Activated CD4-positive, alpha-beta T cell treated with anti-CD3 and anti-CD28 coated beads for 4 hours (primary cell): ENCODE measurements around the gene KITLG.
"Not testable (repeated sequence)": the region's sequence is repeated elsewhere in the genome, so short reads cannot be mapped to it uniquely, and the experiment has no call there.

Experiments
- DNase-seq, 2 donors: peaks; one replicate each; pipeline ENCODE4 v3.0.0-alpha.2; 2020

Gene KITLG

DNA sequence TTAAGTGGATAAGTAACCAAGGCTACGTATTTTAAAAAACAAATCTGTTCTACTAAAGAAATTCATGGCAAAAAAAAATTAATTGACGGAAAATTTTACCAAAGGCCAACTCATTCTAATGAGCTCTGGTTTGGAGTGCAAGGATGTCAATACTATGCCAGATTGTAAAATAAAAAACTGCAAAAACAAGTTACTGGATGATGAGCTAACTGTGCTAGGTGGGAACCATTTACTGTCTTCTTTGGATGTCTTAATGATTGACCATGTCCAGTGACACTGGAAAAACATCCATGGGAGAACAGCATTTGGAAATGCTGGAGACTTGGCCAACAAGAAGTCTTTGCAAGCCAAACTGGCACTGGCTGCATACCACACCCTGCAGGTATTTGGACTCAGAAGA lies 41.6 kb downstream of the KITLG start:
- no peak for DNase-seq

DNA sequence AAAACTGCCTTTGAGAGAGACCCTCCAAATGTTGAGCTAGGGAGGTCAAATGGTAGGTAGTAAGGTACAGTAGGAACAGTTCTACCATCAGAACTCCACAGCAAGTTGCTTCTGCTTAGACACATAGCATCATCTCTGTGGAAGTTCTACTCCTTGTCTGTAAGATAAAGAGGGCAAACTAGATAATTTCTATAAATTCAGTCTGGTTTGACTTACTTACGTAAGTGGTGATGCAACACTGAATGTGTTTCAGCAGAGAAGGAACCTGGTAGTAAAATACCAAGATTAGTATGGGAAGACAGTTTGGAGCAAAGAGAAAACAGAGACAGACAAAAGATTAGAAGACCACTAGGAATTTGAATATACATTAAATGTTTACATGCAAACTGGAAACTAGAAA lies 42.0 kb downstream of the KITLG start:
- DNase-seq = no peak

DNA sequence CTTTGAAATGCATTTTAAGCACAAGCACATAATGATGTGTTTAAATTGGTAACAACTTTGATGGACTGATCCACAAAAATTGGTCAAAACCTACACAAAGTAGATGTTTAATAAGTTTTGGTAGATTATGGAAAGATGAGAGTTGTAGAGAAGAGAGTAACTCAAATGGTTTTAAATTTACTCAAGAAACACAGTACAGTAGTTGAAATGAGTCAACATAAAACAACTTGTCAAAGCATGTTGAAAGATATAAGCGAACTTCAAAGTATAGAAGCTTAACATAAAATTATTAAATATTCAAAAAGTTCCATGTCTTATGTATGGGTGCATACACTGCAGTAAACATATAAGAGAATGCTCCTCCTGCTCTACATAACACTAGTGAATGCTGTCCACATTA lies 49.4 kb downstream of the KITLG start:
- no peak for DNase-seq

DNA sequence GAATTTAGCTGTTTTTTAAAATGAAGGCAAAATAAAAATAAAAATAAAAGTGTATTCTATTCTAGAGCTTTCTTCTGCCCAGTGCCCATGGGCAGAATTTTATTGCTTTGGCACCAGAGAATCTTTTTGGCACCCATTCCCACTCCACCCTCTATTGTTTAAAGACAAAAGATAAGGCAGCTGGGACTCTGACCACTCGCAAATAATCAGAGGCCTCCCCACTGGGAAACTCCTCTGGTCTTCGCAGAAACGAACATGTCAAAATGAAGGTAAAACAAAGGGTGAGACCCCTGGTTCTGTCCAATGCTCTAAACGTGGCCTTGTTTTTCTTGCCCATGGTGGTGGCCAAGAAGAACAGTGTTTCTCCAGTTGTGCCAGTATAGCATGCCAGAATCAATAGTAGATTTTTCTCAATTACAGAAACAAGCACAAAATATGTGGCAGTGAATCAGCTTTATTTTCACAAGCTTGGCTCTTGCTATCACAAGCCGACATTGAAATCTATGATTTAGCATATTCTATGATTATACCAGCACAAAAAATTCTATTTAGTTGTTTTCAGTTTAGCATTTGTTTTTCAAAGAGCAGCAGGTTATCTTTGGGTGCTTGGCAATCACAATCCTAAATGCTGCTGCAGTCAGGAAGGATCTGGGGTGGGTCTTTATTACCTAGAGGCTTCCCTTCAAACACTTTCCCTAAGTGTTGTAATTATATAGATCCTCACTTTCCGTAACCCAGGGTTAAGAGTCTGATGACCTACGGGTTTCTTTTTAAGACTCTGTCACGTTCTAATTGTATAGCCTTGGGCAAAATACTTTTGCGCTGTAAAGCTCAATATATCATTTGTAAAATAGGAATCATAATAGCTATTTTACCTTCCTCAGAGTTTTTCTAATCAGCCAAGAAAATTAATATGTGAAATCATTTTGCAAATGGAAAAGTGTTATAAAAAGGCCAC lies 50.5 kb downstream of the KITLG start:
- no peak for DNase-seq

DNA sequence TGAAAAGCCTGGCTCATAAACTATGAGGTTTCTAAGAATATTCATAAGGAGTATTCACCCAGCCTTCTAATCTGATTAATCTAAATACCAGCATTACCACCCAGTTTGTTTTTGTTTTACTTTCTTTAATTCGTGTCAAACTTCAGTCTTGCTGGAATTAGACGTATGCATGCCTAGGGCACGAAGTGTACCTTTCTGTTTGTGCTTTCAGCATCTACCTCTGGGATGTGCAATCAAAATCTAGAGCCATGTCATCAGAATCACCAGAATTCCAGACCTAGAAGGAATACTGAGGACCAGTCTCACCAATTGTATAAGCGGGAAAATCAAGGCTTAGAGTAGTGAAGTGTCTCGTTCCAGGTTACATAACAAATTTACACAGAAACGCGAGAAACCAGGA lies 57.3 kb downstream of the KITLG start:
- DNase-seq = no peak

DNA sequence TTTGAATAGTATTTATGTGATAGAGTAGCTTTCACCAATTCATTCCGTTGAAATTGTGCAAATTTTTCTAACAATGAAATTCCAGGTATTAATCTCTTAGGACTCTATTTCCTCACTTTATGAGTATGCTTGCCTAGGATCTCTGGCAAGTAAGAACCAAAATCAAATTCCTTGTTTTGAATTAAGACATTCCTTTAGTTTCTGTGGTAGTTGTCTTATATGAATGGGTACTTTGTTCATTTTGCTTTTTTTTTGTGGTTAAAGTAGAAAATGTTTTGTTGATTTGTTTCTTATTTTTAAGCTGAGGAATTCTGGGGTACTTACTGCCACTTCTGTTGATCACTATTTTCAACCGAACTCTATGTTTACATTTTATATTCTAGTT lies 59.8 kb downstream of the KITLG start:
- no peak for DNase-seq

DNA sequence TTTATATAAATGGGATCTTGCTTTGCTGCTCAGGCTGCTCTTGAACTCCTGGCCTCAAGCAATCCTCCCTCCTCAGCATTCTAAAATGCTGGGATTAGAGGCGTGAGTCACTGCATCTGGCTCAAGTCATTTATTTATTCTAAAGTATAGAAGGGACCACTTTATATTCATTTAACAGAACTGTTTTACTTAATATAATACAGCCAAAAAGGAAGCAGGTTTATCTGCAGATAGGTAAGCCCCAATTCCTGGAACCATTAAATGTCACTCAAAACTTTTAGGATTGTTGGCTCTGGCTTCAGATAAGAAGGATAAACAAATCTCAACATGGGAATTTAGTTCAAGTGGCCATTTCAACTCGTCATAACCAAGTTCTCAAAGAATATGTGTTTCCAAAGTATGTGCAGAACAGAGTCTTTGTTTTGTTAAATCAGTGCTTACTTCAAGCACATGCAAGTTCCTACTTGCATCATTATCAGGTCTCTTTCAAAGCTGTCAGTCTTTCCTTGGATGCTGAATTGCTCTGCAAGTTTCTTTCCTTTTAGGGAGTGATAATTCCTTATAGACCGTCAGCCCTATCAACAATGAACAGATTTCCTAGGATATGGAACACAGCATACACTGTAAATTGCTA lies 60.4 kb downstream of the KITLG start:
- no peak for DNase-seq

DNA sequence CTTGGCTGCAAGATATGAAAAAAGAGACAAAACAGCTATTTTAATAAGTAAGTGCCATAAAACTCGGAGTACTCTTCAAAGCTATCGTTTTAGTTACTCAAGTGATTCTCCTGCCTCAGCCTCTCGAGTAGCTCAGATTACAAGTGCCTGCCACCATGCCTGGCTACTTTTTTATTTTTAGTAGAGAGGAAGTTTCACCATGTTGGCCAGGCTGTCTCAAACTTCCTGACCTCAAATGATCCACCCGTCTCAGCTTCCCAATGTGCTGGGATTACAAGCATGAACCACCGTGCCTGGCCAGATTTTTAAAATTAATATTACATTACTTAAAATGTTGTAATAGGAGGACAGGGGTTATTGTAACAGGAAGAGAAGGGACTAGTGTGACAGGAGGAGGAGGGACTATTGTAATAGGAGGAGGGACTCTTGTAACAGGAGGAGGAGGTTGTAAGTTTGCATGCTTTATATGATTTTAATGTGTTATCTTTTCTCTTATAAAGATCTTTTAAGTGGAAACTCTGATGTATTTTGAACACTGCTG lies 61.3 kb downstream of the KITLG start:
- DNase-seq = no peak

DNA sequence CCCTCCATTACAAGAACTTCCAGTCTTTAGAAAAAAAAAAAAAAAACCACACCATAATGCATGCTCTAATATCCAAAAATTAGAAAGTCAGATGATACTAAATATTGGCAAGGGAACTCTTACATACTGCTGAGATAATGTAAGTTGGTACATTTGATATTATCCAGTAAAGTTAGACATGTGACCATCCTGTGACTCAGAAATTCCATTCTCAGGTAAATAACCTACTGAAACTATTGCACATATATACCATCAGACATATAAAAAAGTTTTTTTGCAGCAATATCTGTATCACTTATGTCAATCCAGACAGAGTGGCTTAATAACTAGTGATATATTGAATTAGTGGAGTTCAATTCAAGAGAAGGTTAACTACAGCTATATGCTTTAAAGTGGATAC lies 63.5 kb downstream of the KITLG start:
- DNase-seq = no peak

DNA sequence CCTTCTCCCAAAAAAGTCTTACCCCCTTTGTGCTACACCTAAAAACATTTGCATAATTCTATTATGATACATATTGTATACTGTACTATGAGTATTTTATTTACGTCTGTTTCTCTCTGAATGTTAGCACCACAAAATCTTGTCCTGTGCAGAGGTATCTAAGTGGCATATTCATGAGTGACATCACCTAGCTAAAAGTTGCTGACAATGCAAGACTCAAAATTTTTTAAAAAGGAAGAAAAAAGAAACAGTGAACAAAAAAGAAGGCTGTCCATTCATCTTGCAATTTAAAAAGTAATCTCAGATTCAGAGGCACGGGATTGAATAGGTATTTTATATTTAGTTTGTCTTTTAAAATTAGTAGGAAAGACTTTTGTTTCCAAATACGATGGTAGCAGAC lies 69.4 kb downstream of the KITLG start:
- no peak for DNase-seq

DNA sequence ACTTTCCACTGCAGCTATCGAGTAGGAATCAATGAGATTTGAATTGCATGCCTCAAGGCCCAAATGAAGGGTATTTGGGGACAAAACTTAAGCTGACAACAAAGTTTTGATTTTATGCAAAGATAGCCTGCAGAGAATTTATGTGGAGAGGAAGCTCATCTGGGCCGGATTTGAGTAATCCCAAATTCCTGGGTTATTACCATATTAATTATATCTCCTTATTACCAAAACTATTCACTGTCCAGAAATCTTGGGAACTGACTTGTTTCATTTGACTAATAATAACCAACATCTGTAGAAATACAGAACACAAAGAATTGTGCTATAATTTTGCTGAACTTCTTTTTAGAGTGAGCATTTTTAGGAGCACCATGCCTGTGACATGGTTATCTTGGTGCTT lies 70.4 kb downstream of the KITLG start:
- DNase-seq = no peak

DNA sequence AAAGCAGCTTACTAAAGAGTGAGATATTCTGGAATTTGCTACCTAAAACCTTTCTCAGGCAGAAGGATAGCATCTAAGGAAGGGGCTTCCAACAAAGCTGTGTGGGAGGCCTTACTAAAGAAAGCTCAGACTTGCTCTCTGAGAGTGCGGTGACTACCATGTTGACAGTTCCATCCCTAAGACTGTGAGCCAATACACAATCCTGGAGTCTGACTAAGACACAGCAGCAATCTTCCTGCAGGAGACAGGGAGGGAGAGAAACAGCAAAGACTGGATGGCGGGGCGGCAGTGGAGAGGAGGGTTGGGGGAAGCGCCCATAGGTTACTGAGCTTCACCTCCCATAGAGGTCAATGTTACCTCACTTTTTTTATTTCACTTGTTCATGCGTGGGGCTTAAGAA lies 70.9 kb downstream of the KITLG start:
- no peak for DNase-seq

DNA sequence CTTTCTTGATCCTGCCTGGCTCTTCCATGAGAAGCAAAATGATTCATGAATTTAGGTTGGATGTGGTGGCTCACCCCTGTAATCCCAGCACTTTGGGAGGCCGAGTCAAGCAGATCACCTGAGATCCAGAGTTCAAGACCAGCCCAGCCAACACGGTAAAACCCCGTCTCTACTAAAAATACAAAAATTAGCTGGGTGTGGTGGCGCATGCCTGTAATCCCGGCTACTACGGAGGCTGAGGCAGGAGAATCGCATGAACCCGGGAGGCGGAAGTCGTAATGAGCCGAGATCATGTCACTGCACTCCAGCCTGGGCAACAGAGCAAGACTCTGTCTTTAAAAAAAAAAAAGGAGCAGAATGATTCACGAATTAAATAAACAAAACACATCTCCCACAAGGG lies 72.4 kb downstream of the KITLG start:
- DNase-seq = not testable (repeated sequence)

DNA sequence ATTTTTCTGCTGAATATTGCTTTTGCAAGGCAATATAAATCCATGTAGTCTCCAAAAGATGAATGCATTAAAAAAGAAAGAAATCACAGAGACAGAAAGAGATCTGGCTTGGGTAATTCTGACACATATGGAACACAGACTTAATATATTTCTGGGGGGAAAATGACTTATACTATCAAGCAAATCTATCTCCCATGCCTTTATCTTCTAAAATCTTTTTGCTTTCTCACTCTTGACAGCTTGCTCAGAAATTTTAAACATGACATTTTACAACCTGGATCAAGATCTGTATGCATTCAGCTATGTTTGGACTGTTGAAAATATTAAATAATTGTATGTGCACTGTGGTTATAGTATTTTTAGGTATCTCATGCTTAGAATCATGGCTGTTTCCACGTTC lies 73.0 kb downstream of the KITLG start:
- DNase-seq = no peak

DNA sequence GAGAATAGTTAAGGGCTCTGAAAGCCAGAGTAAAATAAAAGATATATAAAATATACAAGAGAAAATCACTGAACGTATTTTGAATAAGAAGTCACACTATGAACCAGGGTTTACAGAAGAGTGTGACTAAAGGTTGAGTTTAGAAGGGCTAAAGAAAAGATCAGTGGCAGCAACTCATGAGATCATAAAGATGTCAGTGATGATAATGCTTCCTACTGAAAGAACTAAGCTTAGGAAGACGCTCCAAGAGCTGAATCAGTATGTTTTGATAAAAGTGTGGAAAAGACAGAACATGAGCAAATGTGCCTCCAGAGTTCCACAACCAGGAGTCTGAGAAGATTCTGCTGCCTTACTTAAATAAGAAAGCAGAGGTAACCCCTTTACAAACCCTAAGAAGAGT lies 74.6 kb downstream of the KITLG start:
- DNase-seq = no peak

DNA sequence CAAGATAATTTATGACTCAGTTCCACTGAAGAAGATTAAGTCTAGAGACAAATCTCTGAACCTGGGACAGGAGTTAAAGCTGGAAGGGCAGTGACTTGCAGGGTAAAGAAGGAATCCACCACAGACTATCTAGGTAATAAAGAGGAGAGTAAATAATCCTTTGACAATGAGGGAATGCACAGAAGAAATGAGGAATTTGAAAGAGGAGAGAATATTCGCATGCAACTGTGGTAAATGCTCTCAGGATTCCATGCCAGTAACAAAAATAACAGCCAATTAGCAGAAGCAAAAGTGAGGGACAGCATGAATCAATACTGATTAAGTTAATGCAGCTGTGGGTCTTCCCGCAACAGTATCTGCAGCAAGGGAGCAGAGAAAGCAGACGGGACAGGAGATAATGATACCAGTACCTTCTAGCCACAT lies 77.0 kb downstream of the KITLG start:
- no peak for DNase-seq

DNA sequence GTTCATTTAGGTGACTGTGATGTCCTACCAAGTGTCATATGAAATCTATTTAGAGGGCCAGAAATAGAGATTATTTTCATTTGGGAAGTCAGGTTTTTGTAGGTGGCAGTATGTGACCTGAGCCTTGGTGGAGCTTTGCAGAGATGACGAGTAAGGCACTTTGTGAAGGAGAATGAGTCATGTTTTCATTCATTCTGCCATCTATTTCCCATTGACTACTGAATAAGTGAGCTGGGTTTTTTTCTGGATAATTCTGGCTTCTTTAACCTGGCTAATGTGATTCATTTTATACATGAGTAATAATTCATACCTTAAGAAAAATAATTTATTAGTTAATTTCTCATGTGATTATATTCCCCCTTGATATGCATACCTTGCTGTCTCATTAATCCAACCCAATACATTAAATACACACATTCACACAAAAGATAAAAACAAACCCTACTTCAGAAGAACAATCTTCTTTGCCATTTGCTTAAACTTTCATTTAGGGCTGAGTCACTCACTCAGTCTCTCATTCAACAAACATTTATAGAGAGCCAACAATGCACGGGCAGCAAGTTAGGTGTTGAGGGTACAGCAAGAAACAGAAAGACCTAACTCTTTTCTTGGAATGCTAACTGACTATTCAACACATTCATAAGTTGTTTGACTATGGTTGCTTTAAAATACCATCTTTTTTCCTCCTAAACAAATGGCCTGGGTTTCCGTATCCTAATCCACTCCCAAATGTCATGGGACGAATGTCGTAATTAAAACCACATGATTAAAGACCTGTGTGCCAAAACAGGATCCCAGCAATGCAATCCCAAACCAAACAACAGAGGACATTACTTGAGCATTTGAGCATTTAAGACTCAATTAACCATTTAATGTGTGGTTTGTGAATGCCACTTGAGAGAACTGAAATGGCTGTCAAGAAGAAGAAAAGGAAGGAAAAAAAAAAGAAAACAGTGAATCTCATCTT lies 78.0 kb downstream of the KITLG start:
- DNase-seq = no peak

DNA sequence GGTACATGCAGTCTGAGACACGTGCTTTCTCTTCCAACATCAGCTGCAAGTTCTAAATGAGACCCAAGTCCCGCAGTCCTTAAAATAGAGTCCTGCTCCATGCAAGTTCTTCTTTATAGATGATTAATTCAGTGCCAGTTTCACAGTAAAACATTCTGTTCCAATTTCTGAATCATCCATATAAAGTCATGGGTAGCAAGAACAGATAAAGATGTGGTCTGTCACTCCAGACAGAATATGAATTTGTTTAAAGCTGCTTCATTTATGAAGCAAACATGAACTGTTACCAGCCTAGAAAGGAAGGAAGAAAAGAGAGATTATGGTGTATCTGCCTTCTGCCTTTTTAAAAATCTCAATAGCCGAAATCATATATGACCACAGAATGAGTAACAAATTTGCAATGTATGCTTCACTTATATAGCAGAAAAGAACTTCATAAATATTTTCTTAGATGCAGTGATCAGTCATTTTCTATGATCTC lies 83.3 kb downstream of the KITLG start:
- DNase-seq = no peak

DNA sequence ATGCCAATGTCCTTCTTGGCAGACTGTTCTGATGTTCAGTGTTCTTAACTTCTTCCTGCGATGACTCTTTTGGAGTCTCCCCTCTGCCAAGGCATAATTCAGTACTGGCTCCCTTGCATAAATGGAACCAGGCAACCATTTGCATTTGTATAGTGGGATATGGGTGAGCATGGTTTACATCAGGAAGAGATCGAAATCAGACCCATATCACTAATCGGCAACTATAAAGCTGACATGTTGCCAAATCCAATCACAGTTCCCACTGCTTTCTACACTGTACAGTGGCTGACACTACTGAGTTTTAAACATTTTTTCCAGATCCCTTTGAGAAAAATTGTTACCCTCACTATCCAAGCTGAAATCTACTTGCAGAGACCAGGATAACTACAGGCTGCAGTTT lies 83.8 kb downstream of the KITLG start:
- DNase-seq = no peak

DNA sequence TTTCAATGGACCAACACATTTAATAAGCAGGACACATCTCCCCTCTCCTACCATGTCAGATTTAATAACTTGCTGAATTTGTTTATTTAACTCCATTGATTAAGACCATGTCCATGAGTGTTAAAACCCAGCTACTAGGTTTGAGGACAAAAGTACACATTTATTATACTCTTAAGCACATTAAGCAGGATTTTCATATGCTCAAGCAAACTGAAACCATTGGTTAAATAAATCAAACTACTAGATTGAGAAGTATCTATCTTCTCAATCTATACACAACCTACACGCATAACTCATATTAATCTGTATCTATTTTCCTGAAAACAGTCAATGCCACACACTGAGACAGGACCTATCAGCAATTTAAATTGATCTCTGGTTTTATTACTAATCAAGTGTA lies 85.2 kb downstream of the KITLG start:
- no peak for DNase-seq

DNA sequence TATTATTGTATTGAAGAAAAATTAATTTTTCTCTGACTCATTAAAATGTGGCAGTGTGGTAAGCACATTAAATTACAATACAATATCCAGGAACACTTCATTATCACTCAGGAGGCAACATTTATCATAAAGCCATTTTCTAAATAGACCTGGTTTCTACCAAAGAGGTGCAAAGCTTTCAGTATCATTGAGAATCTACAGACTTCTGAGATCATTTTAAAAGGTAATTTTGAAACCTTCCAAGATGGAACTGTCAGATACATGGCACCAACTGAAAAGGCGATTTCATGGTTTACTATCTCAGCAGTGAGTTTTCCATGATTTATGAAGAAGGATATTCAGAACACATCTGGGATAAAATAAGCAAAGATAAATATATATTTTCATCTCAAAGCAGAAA lies 85.8 kb downstream of the KITLG start:
- no peak for DNase-seq

DNA sequence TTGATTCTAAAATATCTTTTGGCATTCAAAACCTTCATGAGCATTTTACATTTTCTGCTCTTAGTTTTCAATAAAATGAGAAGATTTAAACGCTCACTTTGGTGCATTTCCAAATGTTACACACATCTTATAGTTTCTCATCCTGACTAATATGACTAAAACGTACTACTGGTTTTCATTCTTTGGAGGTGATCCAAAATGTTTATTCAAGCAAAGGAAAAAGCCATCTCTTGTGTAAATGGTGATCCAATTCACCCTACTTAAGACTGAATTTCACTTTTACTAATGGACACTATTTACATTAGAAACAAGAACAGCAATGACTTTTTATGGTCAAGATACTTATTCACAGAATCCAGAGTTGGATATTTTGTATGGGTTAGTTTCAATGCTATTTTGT lies 86.6 kb downstream of the KITLG start:
- no peak for DNase-seq

DNA sequence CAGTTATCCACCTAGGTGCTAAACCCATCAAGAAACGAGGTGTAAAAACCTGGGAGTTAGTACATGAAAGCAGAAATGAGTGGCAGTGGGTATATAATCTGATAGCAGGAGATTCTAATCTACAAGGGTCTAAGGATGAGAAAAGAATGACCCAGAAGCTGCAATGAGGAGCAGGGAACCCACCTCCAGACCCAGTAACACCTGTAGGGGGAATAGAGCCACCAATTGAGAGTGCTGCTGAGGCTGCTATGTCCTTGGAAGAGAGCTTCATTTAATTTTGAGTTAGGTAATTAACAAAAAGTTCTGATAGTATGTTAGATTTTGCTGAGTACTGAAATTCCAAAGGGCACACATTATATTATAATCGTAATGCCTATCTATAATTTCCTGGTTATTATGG lies 89.8 kb downstream of the KITLG start:
- no peak for DNase-seq
